ENCODE data around the gene RAB30. TPM values are rescaled to one million over a fixed set of nuclear protein-coding genes. Genes with fewer than 3 reads are reported as not detected.

Gene RAB30
- total RNA-seq, 4 donors from 2014 or later, result 18.7 to 36.6 (median 27.5) TPM

DNA sequence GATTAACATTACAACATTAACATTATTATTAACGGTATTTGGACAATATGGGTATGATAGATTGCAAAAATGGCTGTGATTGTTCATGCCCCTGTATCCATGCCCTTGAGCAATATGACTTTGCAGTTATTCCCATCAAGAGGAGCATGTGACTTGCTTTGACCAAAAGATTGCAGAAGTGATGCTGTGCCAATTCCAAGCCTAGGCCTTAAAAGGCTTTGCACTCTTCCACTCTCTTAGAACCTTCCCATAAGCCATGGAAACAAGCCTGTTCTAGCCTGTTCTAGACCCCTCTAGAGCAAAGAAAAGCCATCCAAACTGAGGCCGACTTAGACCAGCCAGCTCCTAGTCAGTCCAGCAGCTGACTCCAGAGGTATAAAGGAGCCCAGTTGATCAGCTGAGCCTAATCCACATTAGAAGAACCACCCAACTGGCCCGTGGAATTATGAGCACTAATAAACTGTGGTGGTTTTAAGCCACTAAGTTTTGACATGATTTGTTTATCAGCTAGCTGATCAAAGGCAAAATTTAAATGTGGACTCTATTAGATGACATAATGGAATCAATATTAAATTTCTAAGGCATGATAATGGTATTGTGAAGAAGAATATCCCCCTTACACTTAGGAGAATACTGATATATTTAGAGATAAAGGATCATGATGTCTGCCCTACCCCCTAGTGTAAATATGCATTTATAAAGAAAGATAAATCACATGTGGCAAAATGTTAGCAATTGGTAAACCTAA, 28.6 kb downstream of the RAB30 start:
- Histone ChIP-seq H3K4me3 (no peak overlapping the region), H3K27me3 (no peaks in the 10 kb centered on the region), H3K27ac (peak overlapping the region in 1 of 4 donors; percentile 6), H3K36me3 (no peaks in the 10 kb centered on the region), H3K4me1 (peaks cover 0 to 45% (median 11%) of the 10 kb centered on the region in 3 donors), H3K9me3 (no peaks in the 10 kb centered on the region)
- WGBS, 2 donors (ENCODE audit: low coverage in 1 of 2), result 69 to 83% methylated on average over 2 of the region's 3 CpGs
- peak; percentile 55 for ATAC-seq
- TF ChIP-seq, protein P1, sequence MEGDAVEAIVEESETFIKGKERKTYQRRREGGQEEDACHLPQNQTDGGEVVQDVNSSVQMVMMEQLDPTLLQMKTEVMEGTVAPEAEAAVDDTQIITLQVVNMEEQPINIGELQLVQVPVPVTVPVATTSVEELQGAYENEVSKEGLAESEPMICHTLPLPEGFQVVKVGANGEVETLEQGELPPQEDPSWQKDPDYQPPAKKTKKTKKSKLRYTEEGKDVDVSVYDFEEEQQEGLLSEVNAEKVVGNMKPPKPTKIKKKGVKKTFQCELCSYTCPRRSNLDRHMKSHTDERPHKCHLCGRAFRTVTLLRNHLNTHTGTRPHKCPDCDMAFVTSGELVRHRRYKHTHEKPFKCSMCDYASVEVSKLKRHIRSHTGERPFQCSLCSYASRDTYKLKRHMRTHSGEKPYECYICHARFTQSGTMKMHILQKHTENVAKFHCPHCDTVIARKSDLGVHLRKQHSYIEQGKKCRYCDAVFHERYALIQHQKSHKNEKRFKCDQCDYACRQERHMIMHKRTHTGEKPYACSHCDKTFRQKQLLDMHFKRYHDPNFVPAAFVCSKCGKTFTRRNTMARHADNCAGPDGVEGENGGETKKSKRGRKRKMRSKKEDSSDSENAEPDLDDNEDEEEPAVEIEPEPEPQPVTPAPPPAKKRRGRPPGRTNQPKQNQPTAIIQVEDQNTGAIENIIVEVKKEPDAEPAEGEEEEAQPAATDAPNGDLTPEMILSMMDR (IDR thresholded peaks at IDR 0.05), result no peak
- TF ChIP-seq EP300 (IDR thresholded peaks at IDR 0.05) (no peak), POLR2AphosphoS5 (IDR thresholded peaks at IDR 0.05) (no peak), POLR2A (IDR thresholded peaks at IDR 0.05) (no peak)

GRCh38 chr11:83041126-83041525, 30.6 kb downstream of the RAB30 start:
- Histone ChIP-seq H3K4me3 (no peak overlapping the region), H3K4me1 (peaks cover 0 to 34% (median 0%) of the 10 kb centered on the region in 3 donors), H3K27me3 (no peaks in the 10 kb centered on the region), H3K27ac (no peak overlapping the region), H3K36me3 (no peaks in the 10 kb centered on the region), H3K9me3 (no peaks in the 10 kb centered on the region)
- no peak for ATAC-seq
- WGBS, 2 donors (ENCODE audit: low coverage in 1 of 2), result 80% methylated on average over 1 of the region's 2 CpGs; no CpG with 5 or more reads in 1 of the 2 donors
- TF ChIP-seq POLR2AphosphoS5 (IDR thresholded peaks at IDR 0.05) (no peak), POLR2A (IDR thresholded peaks at IDR 0.05) (no peak), EP300 (IDR thresholded peaks at IDR 0.05) (no peak)
- TF ChIP-seq, protein P1 (IDR thresholded peaks at IDR 0.05), result no peak

- Histone ChIP-seq H3K4me1 (peaks cover 0 to 39% (median 7%) of the 10 kb centered on the region in 3 donors), H3K27ac (no peak overlapping the region), H3K36me3 (no peaks in the 10 kb centered on the region), H3K27me3 (no peaks in the 10 kb centered on the region), H3K9me3 (no peaks in the 10 kb centered on the region), H3K4me3 (no peak overlapping the region)
- no peak for ATAC-seq
- 95 to 100% methylated on average over 1 to 4 of the region's 4 CpGs for WGBS, 2 donors (ENCODE audit: low coverage in 1 of 2)
- TF ChIP-seq, protein P1 (IDR thresholded peaks at IDR 0.05), result no peak
- TF ChIP-seq POLR2A (IDR thresholded peaks at IDR 0.05) (no peak), POLR2AphosphoS5 (IDR thresholded peaks at IDR 0.05) (no peak), EP300 (IDR thresholded peaks at IDR 0.05) (no peak)
Measured at GRCh38 chr11:83039566-83039965, 32.1 kb downstream of the RAB30 start.

DNA sequence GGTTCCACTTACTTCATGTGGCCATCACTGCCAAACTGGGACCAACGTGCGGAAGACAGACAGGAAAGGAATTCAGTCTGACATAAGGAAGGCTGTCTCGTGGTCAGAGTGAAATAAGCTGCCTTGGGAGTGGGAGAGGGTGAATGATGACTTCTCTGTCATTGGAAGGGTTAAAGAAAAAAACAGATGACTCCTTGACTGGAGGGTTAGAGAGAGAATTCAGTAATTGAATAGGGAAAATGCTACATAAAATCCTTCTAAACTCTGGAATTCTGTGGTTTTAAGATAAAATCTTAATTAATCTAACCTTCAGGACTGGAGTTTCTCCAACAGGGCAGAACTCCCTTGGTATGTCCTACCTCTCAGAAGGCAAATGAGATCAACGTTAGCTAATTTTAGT, 33.8 kb downstream of the RAB30 start:
- H3K9me3 ChIP-seq, result no peaks in the 10 kb centered on the region
- 58 to 77% methylated on average over 3 to 4 of the region's 4 CpGs for WGBS, 2 donors (ENCODE audit: low coverage in 1 of 2)
- no peaks in the 10 kb centered on the region for H3K27me3 ChIP-seq
- ATAC-seq, result no peak
- no peaks in the 10 kb centered on the region for H3K36me3 ChIP-seq
- no peak overlapping the region for H3K27ac ChIP-seq
- no peak overlapping the region for H3K4me3 ChIP-seq
- H3K4me1 ChIP-seq, result peaks cover 0 to 47% (median 10%) of the 10 kb centered on the region in 3 donors
- no peak for TF ChIP-seq POLR2AphosphoS5 (IDR thresholded peaks at IDR 0.05)
- TF ChIP-seq, protein P1 (IDR thresholded peaks at IDR 0.05), result no peak
- no peak for TF ChIP-seq POLR2A (IDR thresholded peaks at IDR 0.05)

- H3K9me3 ChIP-seq, result no peaks in the 10 kb centered on the region
- H3K36me3 ChIP-seq, result no peaks in the 10 kb centered on the region
- 90 to 98% methylated on average over 4 to 5 of the region's 5 CpGs for WGBS, 2 donors (ENCODE audit: low coverage in 1 of 2)
- no peak overlapping the region for H3K27ac ChIP-seq
- no peaks in the 10 kb centered on the region for H3K27me3 ChIP-seq
- TF ChIP-seq POLR2A (IDR thresholded peaks at IDR 0.05), result no peak
- TF ChIP-seq POLR2AphosphoS5 (IDR thresholded peaks at IDR 0.05), result no peak
- no peak for TF ChIP-seq EP300 (IDR thresholded peaks at IDR 0.05)
- TF ChIP-seq, protein P1 (IDR thresholded peaks at IDR 0.05), result no peak
- no peak overlapping the region for H3K4me3 ChIP-seq
- H3K4me1 ChIP-seq, result peaks cover 0 to 59% (median 15%) of the 10 kb centered on the region in 3 donors
- ATAC-seq, result no peak
Measured at GRCh38 chr11:83036701-83037100, 35.0 kb downstream of the RAB30 start.

Data from gastroesophageal sphincter (tissue), 4 donors.